ENCODE results near the gene AOPEP. TPM values are rescaled to one million over a fixed set of nuclear protein-coding genes. Genes with fewer than 3 reads are reported as not detected.
"Not testable (repeated sequence)": the region's sequence is repeated elsewhere in the genome, so short reads cannot be mapped to it uniquely, and the experiment has no call there.

The AOPEP gene
- total and polyA plus RNA-seq, 4 donors, result 29.0 to 121 (median 60.0) TPM

DNA sequence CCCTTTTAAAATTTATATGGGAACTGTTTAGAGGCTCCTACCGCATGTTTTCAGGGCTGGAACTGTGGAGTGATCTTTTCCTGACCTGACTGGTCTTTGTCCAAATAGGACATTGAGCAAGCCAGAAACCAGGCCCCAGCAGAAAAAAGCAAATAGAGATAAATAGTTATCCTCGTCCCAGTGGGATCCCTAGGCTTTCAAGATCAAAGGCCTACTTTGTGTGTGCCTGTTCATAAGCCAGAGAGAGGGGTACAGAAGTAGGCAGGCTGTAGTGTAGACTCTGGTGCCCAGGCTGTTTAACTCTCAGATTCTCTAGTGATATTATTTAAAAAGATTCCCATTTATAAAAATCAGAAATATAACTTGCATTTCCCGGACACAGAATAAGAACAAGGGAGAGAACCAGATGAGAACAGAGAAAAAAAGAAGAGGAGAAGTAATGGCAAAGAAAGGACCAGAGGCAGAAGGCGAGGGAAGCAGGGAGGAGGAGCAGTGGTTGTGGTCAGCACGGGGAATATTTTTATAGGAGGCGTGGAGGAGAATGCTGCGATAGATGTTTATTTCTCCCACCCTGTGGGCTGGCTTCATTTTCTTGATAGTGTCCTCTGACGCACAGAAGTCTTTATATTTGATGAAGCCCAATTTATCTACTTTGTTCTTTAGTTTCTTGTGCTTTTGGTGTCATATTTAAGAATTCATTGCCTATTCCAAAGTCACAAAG lies 101.2 kb downstream of the AOPEP start:
- TF ChIP-seq, protein P1, sequence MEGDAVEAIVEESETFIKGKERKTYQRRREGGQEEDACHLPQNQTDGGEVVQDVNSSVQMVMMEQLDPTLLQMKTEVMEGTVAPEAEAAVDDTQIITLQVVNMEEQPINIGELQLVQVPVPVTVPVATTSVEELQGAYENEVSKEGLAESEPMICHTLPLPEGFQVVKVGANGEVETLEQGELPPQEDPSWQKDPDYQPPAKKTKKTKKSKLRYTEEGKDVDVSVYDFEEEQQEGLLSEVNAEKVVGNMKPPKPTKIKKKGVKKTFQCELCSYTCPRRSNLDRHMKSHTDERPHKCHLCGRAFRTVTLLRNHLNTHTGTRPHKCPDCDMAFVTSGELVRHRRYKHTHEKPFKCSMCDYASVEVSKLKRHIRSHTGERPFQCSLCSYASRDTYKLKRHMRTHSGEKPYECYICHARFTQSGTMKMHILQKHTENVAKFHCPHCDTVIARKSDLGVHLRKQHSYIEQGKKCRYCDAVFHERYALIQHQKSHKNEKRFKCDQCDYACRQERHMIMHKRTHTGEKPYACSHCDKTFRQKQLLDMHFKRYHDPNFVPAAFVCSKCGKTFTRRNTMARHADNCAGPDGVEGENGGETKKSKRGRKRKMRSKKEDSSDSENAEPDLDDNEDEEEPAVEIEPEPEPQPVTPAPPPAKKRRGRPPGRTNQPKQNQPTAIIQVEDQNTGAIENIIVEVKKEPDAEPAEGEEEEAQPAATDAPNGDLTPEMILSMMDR (IDR thresholded peaks at IDR 0.05; ENCODE audit: control extremely low read depth, extremely low read depth), result no peak
- peaks cover 0 to 3% (median 0%) of the 10 kb centered on the region in 4 donors for H3K9me3 ChIP-seq (ENCODE audit: control insufficient read depth in 4 of 4, insufficient read depth in 3 of 4, low read length in 3 of 4)
- H3K4me3 ChIP-seq, result no peak overlapping the region
- H3K36me3 ChIP-seq (ENCODE audit: control insufficient read depth in 4 of 4, insufficient read depth in 4 of 4, low read length in 4 of 4), result peaks cover 0 to 4% (median 0%) of the 10 kb centered on the region in 4 donors
- ATAC-seq (ENCODE audit: insufficient read depth, low FRiP score), result no peak
- no peak overlapping the region for H3K9ac ChIP-seq (ENCODE audit: insufficient read depth in 1 of 2, low read length in 2 of 2)
- 67 to 88% methylated on average over 8 of the region's 8 CpGs for WGBS, 2 donors
- peak overlapping the region in 1 of 2 donors; percentile 67 for H3K27ac ChIP-seq (ENCODE audit: low read depth in 1 of 2, low read length in 1 of 2)
- H3K27me3 ChIP-seq (ENCODE audit: control insufficient read depth in 3 of 3, insufficient read depth in 3 of 3, low read length in 2 of 3), result no peaks in the 10 kb centered on the region
- DNase-seq, result peak; percentile 27 to 84 (median 68)
- H3K4me1 ChIP-seq (ENCODE audit: control insufficient read depth in 5 of 5, insufficient read depth in 5 of 5, low read length in 5 of 5), result peaks cover 3 to 26% (median 8%) of the 10 kb centered on the region in 5 donors

DNA sequence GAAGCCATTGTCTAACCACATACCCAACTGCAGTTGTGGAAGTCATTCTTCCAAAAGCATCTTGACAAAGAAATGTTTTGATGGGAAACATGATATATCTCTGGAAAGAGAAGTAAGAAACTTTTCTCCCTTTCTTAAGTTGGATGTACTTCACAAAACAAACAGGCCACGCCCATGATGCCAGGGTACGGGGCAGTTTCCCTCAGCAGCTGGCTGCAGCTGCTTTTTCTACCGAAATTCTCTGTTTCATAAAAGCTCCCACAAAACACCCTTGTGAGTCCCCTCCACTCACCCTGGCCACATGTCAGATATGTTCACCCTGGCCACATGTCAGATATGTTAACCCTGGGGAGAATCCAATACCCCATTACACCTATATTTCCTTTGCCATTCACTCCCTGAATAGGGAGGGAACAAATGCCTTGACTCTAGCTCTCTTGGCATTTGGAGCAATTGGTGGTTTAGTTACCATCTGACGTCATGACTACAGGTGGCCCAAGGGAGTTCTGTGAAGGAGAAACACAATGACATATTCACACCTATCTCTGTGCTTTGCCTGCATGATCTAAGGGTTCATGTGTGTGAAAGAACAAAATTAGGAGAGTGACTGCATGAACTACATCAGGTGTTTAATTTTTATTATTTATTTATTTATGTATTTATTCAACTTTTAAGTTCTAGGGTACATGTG lies 103.0 kb downstream of the AOPEP start:
- no peak overlapping the region for H3K27ac ChIP-seq (ENCODE audit: low read depth in 1 of 2, low read length in 1 of 2)
- TF ChIP-seq, protein P1 (IDR thresholded peaks at IDR 0.05; ENCODE audit: control extremely low read depth, extremely low read depth), result no peak
- DNase-seq (peak in 2 of 3 donors; percentile 42 to 61), ATAC-seq (ENCODE audit: insufficient read depth, low FRiP score) (no peak)
- WGBS, 2 donors, result 86% methylated on average over 4 of the region's 4 CpGs
- peaks cover 0 to 4% (median under 1%) of the 10 kb centered on the region in 4 donors for H3K36me3 ChIP-seq (ENCODE audit: control insufficient read depth in 4 of 4, insufficient read depth in 4 of 4, low read length in 4 of 4)
- H3K4me1 ChIP-seq (ENCODE audit: control insufficient read depth in 5 of 5, insufficient read depth in 5 of 5, low read length in 5 of 5), result peaks cover 3 to 26% (median 8%) of the 10 kb centered on the region in 5 donors
- no peak overlapping the region for H3K9ac ChIP-seq (ENCODE audit: insufficient read depth in 1 of 2, low read length in 2 of 2)
- no peaks in the 10 kb centered on the region for H3K27me3 ChIP-seq (ENCODE audit: control insufficient read depth in 3 of 3, insufficient read depth in 3 of 3, low read length in 2 of 3)
- no peak overlapping the region for H3K4me3 ChIP-seq
- H3K9me3 ChIP-seq (ENCODE audit: control insufficient read depth in 4 of 4, insufficient read depth in 3 of 4, low read length in 3 of 4), result peaks cover 0 to 3% (median 0%) of the 10 kb centered on the region in 4 donors

DNA sequence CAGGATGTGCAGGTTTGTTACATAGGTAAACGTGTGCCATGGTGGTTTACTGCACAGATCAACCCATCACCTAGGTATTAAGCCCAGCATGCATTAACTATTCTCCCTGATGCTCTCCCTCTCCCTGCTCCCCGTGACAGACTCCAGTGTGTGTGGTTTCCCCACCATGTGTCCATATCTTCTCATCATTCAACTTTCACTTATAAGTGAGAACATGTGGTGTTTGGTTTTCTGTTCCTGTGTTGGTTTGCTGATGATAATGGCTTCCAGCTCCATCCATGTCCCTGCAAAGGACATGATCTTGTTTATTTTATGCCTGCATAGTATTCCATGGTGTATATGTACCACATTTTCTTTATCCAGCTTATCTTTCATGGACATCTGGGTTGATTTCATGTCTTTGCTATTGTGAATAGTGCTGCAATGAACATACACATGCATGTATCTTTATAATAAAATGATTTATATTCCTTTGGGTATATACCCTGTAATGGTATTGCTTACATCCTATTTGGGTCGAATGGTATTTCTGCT lies 103.6 kb downstream of the AOPEP start:
- H3K4me3 ChIP-seq; H3K9ac ChIP-seq (ENCODE audit: insufficient read depth in 1 of 2, low read length in 2 of 2); H3K9me3 ChIP-seq (ENCODE audit: control insufficient read depth in 4 of 4, insufficient read depth in 3 of 4, low read length in 3 of 4); H3K36me3 ChIP-seq (ENCODE audit: control insufficient read depth in 4 of 4, insufficient read depth in 4 of 4, low read length in 4 of 4); DNase-seq; H3K27ac ChIP-seq (ENCODE audit: low read depth in 1 of 2, low read length in 1 of 2); ATAC-seq (ENCODE audit: insufficient read depth, low FRiP score); H3K27me3 ChIP-seq (ENCODE audit: control insufficient read depth in 3 of 3, insufficient read depth in 3 of 3, low read length in 2 of 3): not testable (repeated sequence)
- H3K4me1 ChIP-seq (ENCODE audit: control insufficient read depth in 5 of 5, insufficient read depth in 5 of 5, low read length in 5 of 5), result peaks cover 2 to 21% (median 7%) of the 10 kb centered on the region in 5 donors
- 60 to 78% methylated on average over 3 of the region's 3 CpGs for WGBS, 2 donors

DNA sequence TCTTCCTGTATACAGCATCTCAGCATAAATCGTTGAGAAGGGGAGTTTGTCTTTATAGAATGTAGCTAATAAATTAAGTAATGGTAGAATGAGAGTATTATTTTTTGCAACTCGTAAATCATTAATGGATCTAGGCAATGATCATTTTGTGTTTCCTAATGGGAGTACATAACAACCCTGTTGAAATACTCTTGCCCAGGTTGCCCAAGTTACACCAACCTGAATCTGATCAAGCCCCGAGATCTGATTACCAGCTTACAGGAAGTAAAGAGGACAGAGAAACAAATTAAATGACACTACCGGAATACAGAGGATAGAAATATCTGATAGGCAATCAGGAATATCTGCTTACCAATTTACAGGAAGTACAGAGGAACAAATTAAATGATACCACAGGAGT lies 107.3 kb downstream of the AOPEP start:
- 86 to 91% methylated on average over 4 of the region's 4 CpGs for WGBS, 2 donors
- Histone ChIP-seq H3K36me3 (ENCODE audit: control insufficient read depth in 4 of 4, insufficient read depth in 4 of 4, low read length in 4 of 4) (peaks cover 0 to 8% (median under 1%) of the 10 kb centered on the region in 4 donors), H3K4me1 (ENCODE audit: control insufficient read depth in 5 of 5, insufficient read depth in 5 of 5, low read length in 5 of 5) (peaks cover 0 to 3% (median 0%) of the 10 kb centered on the region in 5 donors), H3K9me3 (ENCODE audit: control insufficient read depth in 4 of 4, insufficient read depth in 3 of 4, low read length in 3 of 4) (peaks cover 0 to 3% (median 0%) of the 10 kb centered on the region in 4 donors), H3K9ac (ENCODE audit: insufficient read depth in 1 of 2, low read length in 2 of 2) (no peak overlapping the region), H3K27me3 (ENCODE audit: control insufficient read depth in 3 of 3, insufficient read depth in 3 of 3, low read length in 2 of 3) (no peaks in the 10 kb centered on the region), H3K4me3 (no peak overlapping the region), H3K27ac (ENCODE audit: low read depth in 1 of 2, low read length in 1 of 2) (no peak overlapping the region)
- TF ChIP-seq, protein P1 (IDR thresholded peaks at IDR 0.05; ENCODE audit: control extremely low read depth, extremely low read depth), result no peak
- ATAC-seq (ENCODE audit: insufficient read depth, low FRiP score) (no peak), DNase-seq (no peak)
